Measurements from ENCODE around the gene PLSCR1.
"Not testable (repeated sequence)": the region's sequence is repeated elsewhere in the genome, so short reads cannot be mapped to it uniquely, and the experiment has no call there.

The PLSCR1 gene

GRCh38 chr3:146496251-146496650 is 48.2 kb downstream of the PLSCR1 start:
- no peak for TF ChIP-seq CTCF (IDR thresholded peaks at IDR 0.05; ENCODE audit: low read depth, low read length, missing control alignments)
- in situ Hi-C loops (cut with HindIII; ENCODE audit: low sequenced_read_pairs): loop anchor here (5.0 kb wide), 1 partner anchor 46 kb away; the partner anchor contains the start of gene PLSCR1
- DNase-seq (ENCODE audit: low read depth): no peak
- no peak overlapping the region for H3K4me3 ChIP-seq (ENCODE audit: low read depth, low read length)

- no peak for TF ChIP-seq CTCF (IDR thresholded peaks at IDR 0.05; ENCODE audit: low read depth, low read length, missing control alignments)
- no peak overlapping the region for H3K4me3 ChIP-seq (ENCODE audit: low read depth, low read length)
- in situ Hi-C loops (cut with HindIII; ENCODE audit: low sequenced_read_pairs): no loop called here
- DNase-seq (ENCODE audit: low read depth): no peak
Observed at GRCh38 chr3:146493761-146494160, 50.6 kb downstream of the PLSCR1 start.

- H3K4me3 ChIP-seq (ENCODE audit: low read depth, low read length): no peak overlapping the region
- DNase-seq (ENCODE audit: low read depth): no peak
- in situ Hi-C loops (cut with HindIII; ENCODE audit: low sequenced_read_pairs): no loop called here
- TF ChIP-seq CTCF (IDR thresholded peaks at IDR 0.05; ENCODE audit: low read depth, low read length, missing control alignments): no peak
Observed at GRCh38 chr3:146493221-146493620, 51.2 kb downstream of the PLSCR1 start.

GRCh38 chr3:146491303-146491702 is 53.1 kb downstream of the PLSCR1 start:
- no peak for DNase-seq (ENCODE audit: low read depth)
- no peak for TF ChIP-seq CTCF (IDR thresholded peaks at IDR 0.05; ENCODE audit: low read depth, low read length, missing control alignments)
- H3K4me3 ChIP-seq (ENCODE audit: low read depth, low read length): no peak overlapping the region
- in situ Hi-C loops (cut with HindIII; ENCODE audit: low sequenced_read_pairs): no loop called here

- DNase-seq (ENCODE audit: low read depth): no peak
- TF ChIP-seq CTCF (IDR thresholded peaks at IDR 0.05; ENCODE audit: low read depth, low read length, missing control alignments): no peak
- in situ Hi-C loops (cut with HindIII; ENCODE audit: low sequenced_read_pairs): no loop called here
- no peak overlapping the region for H3K4me3 ChIP-seq (ENCODE audit: low read depth, low read length)
Observed at GRCh38 chr3:146485297-146485696, 59.1 kb downstream of the PLSCR1 start.

GRCh38 chr3:146476094-146476740 is 68.2 kb downstream of the PLSCR1 start:
- no peak for DNase-seq (ENCODE audit: low read depth)
- H3K4me3 ChIP-seq (ENCODE audit: low read depth, low read length): no peak overlapping the region
- no peak for TF ChIP-seq CTCF (IDR thresholded peaks at IDR 0.05; ENCODE audit: low read depth, low read length, missing control alignments)
- in situ Hi-C loops (cut with HindIII; ENCODE audit: low sequenced_read_pairs): no loop called here

GRCh38 chr3:146474976-146475375 is 69.4 kb downstream of the PLSCR1 start:
- H3K4me3 ChIP-seq (ENCODE audit: low read depth, low read length); in situ Hi-C loops (cut with HindIII; ENCODE audit: low sequenced_read_pairs); DNase-seq (ENCODE audit: low read depth): not testable (repeated sequence)
